ENCODE data around the gene SMARCA2.
A peak's percentile ranks its signal among the peaks of the same experiment; 100 is the strongest.

Gene SMARCA2

DNA sequence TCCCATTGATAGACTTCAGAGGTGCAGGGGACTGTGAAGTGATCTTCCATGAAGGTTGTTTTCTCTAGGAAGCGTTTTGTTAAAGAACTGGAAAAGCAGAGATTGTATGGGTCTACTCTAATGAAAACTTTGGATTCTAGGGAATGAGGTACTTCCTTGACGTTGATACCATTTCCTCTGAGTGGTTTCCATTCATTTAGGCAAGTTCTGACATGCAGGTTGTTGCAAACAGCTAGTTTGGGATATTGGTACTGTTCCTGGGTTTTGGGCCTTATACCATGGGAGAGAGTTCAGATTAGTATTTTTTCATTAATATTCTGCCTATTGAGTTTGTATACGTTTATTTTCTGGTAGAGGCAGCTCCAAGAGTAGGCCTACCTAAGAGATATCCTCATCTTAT is 25.7 kb downstream of the SMARCA2 start:
- H3K4me3 ChIP-seq (ENCODE audit: low read length), result no peak overlapping the region
- no peak for DNase-seq (ENCODE audit: low read depth, low spot score)
- no peaks in the 10 kb centered on the region for H3K9me3 ChIP-seq (ENCODE audit: control insufficient read depth, insufficient read depth, low read length)
- no peaks in the 10 kb centered on the region for H3K27me3 ChIP-seq (ENCODE audit: control insufficient read depth, insufficient read depth, low read length)
- no peak overlapping the region for H3K27ac ChIP-seq (ENCODE audit: low read length)
- no peaks in the 10 kb centered on the region for H3K36me3 ChIP-seq (ENCODE audit: control insufficient read depth, insufficient read depth, low read length)
- no CpG with 5 or more reads among the region's 3 CpGs for WGBS (ENCODE audit: insufficient coverage, insufficient read length)
- no peaks in the 10 kb centered on the region for H3K4me1 ChIP-seq (ENCODE audit: control insufficient read depth, insufficient read depth, low read length)

DNA sequence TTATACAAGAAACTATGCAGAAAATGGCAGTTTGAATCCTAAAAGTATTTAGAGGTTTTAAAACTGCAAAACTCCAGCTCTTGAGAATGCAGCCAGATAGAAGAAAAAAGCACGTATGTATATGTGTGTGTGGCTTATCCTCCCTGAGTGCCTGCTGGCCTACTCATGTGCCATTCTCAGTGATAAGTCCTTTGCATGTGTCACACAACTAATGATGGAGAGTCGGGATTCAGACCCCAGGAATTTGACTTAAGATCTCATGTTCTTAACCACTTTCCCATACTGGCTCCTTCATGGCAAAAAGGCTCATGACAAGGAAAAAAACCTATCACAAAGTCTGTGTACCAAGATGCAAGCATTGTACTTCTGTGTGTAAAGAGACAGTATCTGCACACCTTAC is 26.6 kb downstream of the SMARCA2 start:
- Histone ChIP-seq H3K4me3 (ENCODE audit: low read length) (no peak overlapping the region), H3K36me3 (ENCODE audit: control insufficient read depth, insufficient read depth, low read length) (no peaks in the 10 kb centered on the region), H3K27me3 (ENCODE audit: control insufficient read depth, insufficient read depth, low read length) (peaks cover 2% of the 10 kb centered on the region), H3K27ac (ENCODE audit: low read length) (no peak overlapping the region), H3K9me3 (ENCODE audit: control insufficient read depth, insufficient read depth, low read length) (no peaks in the 10 kb centered on the region), H3K4me1 (ENCODE audit: control insufficient read depth, insufficient read depth, low read length) (no peaks in the 10 kb centered on the region)
- WGBS (ENCODE audit: insufficient coverage, insufficient read length), result no CpG with 5 or more reads among the region's 2 CpGs
- no peak for DNase-seq (ENCODE audit: low read depth, low spot score)

DNA sequence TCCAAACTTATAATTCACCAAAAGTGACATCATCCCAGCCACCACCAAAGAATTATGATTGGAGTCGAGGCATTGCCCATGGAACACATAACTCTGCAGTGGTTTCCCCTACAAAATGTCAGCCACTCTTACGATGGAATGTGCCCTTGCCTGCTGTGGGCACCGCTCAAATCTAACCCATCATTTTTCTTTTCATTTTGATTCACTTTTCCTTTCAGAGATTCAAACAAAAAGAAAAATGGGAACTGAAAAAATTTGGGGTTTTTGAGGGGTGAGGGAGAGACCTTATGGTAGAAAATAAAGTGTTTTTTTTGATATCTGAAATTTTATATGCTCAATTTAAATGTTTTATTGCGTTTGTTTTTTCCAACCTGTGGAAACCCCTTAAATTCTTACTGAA is 28.1 kb downstream of the SMARCA2 start:
- Histone ChIP-seq H3K27me3 (ENCODE audit: control insufficient read depth, insufficient read depth, low read length) (peaks cover 2% of the 10 kb centered on the region), H3K27ac (ENCODE audit: low read length) (no peak overlapping the region), H3K4me1 (ENCODE audit: control insufficient read depth, insufficient read depth, low read length) (no peaks in the 10 kb centered on the region), H3K36me3 (ENCODE audit: control insufficient read depth, insufficient read depth, low read length) (no peaks in the 10 kb centered on the region), H3K4me3 (ENCODE audit: low read length) (no peak overlapping the region), H3K9me3 (ENCODE audit: control insufficient read depth, insufficient read depth, low read length) (no peaks in the 10 kb centered on the region)
- WGBS (ENCODE audit: insufficient coverage, insufficient read length), result no CpG with 5 or more reads among the region's 4 CpGs
- no peak for DNase-seq (ENCODE audit: low read depth, low spot score)

DNA sequence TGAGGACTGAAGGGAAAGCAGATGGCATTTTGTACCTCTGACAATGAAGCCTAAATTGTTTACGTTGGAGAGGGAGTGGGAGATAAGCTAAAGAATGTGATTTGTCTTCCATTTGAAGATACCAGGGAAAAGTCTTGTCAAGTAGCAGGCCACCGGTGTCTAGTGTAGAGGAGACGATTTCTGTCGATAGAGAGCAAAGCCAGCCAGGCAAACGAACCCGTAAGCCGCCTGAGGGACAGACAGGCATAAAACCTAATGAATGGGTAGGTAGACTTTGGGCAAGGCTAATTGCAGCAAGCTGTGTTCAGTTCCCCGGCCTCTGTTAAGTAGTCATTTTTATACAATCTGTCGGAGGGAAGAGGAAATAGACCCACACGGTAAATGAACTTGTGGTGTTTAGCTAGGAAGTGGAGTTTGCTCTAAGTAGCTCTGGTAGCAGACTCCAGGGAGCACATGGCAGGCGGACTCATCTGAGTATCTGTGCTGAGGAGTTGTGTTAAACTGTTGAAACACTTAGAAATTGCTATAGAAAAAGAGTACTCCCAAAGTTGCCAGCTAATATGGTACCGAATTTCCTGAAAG is 28.8 kb downstream of the SMARCA2 start:
- H3K4me3 ChIP-seq (ENCODE audit: low read length), result no peak overlapping the region
- peaks cover 2% of the 10 kb centered on the region for H3K27me3 ChIP-seq (ENCODE audit: control insufficient read depth, insufficient read depth, low read length)
- no peak overlapping the region for H3K27ac ChIP-seq (ENCODE audit: low read length)
- H3K9me3 ChIP-seq (ENCODE audit: control insufficient read depth, insufficient read depth, low read length), result no peaks in the 10 kb centered on the region
- WGBS (ENCODE audit: insufficient coverage, insufficient read length), result no CpG with 5 or more reads among the region's 12 CpGs
- no peak for DNase-seq (ENCODE audit: low read depth, low spot score)
- no peaks in the 10 kb centered on the region for H3K4me1 ChIP-seq (ENCODE audit: control insufficient read depth, insufficient read depth, low read length)
- H3K36me3 ChIP-seq (ENCODE audit: control insufficient read depth, insufficient read depth, low read length), result no peaks in the 10 kb centered on the region

DNA sequence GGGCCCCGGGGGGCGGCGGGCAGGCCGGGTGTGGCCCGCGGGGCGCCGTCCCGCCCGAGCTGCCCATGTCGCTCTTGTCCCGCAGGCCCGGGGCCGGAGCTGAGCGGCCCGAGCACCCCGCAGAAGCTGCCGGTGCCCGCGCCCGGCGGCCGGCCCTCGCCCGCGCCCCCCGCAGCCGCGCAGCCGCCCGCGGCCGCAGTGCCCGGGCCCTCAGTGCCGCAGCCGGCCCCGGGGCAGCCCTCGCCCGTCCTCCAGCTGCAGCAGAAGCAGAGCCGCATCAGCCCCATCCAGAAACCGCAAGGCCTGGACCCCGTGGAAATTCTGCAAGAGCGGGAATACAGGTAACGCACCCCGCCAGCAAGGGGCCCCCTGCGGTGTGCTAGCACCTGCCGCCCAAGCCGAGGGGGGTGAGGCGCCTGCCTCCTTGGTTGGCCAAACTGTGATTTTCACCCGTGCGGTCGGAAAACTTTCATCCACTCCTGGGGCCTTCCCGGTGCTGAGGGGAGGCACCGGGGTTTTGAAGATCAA is 32.1 kb downstream of the SMARCA2 start:
- Histone ChIP-seq H3K27ac (ENCODE audit: low read length) (no peak overlapping the region), H3K36me3 (ENCODE audit: control insufficient read depth, insufficient read depth, low read length) (no peaks in the 10 kb centered on the region), H3K9me3 (ENCODE audit: control insufficient read depth, insufficient read depth, low read length) (no peaks in the 10 kb centered on the region), H3K27me3 (ENCODE audit: control insufficient read depth, insufficient read depth, low read length) (peaks cover 2% of the 10 kb centered on the region), H3K4me1 (ENCODE audit: control insufficient read depth, insufficient read depth, low read length) (no peaks in the 10 kb centered on the region), H3K4me3 (ENCODE audit: low read length) (peak overlapping the region; percentile 18)
- DNase-seq (ENCODE audit: low read depth, low spot score), result no peak
- WGBS (ENCODE audit: insufficient coverage, insufficient read length), result no CpG with 5 or more reads among the region's 54 CpGs

DNA sequence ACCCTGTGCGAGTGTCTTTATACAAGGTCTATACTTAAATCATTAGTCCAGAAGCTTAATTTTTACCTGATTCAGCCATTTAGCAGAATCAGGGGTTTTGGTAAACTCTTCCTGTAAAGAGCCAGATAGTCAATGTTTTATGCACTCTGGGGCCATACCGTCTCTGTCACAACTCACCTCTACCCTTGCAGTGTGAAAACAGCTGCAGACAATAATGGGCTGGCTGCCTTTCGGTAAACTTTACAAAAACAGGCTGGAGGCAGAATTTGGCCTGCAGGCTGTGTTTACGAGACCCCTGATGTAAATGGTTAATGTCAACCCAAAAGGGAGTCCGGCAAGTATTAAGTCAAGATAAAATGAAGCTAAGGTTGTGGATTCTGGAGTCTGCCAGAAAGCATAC is 32.8 kb downstream of the SMARCA2 start:
- Histone ChIP-seq H3K4me1 (ENCODE audit: control insufficient read depth, insufficient read depth, low read length) (no peaks in the 10 kb centered on the region), H3K9me3 (ENCODE audit: control insufficient read depth, insufficient read depth, low read length) (no peaks in the 10 kb centered on the region), H3K27me3 (ENCODE audit: control insufficient read depth, insufficient read depth, low read length) (peaks cover 2% of the 10 kb centered on the region), H3K27ac (ENCODE audit: low read length) (no peak overlapping the region), H3K4me3 (ENCODE audit: low read length) (no peak overlapping the region), H3K36me3 (ENCODE audit: control insufficient read depth, insufficient read depth, low read length) (no peaks in the 10 kb centered on the region)
- no CpG with 5 or more reads among the region's 5 CpGs for WGBS (ENCODE audit: insufficient coverage, insufficient read length)
- DNase-seq (ENCODE audit: low read depth, low spot score), result no peak

DNA sequence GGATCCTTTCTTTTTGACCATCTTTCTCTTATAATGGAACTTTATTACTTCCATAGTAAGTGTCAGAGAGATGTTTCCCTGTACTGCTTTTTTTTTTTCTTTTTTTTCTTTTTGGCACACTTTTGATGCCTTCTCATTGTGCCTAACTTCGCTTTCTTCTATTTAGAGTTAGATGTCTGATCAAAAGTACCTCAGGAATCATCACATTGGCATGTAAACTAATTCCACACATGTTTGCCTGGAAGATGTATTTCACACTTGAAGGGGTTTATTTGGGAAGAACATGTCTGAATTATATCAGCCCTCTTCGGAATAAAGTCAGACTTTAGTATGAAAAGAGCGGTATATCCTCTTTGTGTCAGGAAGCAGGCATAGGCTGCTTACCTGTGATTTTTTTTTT is 35.1 kb downstream of the SMARCA2 start:
- WGBS (ENCODE audit: insufficient coverage, insufficient read length), result no CpG with 5 or more reads among the region's 3 CpGs
- Histone ChIP-seq H3K36me3 (ENCODE audit: control insufficient read depth, insufficient read depth, low read length) (no peaks in the 10 kb centered on the region), H3K9me3 (ENCODE audit: control insufficient read depth, insufficient read depth, low read length) (no peaks in the 10 kb centered on the region), H3K27ac (ENCODE audit: low read length) (no peak overlapping the region), H3K4me1 (ENCODE audit: control insufficient read depth, insufficient read depth, low read length) (no peaks in the 10 kb centered on the region), H3K27me3 (ENCODE audit: control insufficient read depth, insufficient read depth, low read length) (peaks cover 2% of the 10 kb centered on the region), H3K4me3 (ENCODE audit: low read length) (no peak overlapping the region)
- no peak for DNase-seq (ENCODE audit: low read depth, low spot score)

DNA sequence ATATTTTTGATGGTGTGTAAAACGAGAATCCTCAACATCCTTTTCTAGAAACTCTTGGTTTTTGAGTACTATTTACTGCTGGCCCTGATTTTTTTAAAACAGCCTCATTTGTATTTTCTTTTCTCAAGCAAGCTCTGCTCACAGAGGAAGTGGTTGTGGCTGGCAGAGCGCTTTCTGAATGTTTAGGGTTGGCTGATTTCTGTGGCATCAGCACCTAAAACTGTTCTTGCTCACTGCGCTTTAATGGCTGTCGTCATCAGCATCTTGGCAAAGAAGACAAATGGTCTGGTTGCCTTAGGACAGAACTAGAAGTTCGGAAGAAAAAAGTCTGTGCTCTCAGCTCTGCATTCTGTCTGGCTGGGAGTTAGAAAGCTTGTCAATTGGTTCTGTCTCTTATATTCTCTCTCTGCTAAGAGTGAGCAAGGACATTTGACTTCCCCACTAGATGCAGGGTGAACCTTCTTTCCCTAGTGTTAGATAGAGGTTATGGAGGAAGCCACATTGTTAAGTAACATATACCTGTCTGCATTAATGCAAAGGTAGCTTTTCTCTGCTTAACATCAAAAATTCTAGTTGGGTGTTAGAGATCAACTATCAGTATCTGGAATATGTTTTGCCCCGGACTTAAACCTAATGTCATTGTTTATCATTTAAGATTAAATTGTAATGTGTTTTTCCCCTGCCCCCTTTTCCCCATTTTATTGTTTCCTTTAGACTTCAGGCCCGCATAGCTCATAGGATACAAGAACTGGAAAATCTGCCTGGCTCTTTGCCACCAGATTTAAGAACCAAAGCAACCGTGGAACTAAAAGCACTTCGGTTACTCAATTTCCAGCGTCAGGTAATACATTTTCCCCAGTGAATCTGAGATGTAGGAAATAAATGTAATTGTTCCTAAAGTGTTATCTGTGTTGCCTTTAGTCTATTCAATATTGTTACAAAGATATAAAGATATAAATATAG is 39.0 kb downstream of the SMARCA2 start:
- Histone ChIP-seq H3K27ac (ENCODE audit: low read length) (no peak overlapping the region), H3K36me3 (ENCODE audit: control insufficient read depth, insufficient read depth, low read length) (no peaks in the 10 kb centered on the region), H3K9me3 (ENCODE audit: control insufficient read depth, insufficient read depth, low read length) (no peaks in the 10 kb centered on the region), H3K4me3 (ENCODE audit: low read length) (no peak overlapping the region), H3K4me1 (ENCODE audit: control insufficient read depth, insufficient read depth, low read length) (no peaks in the 10 kb centered on the region), H3K27me3 (ENCODE audit: control insufficient read depth, insufficient read depth, low read length) (no peaks in the 10 kb centered on the region)
- WGBS (ENCODE audit: insufficient coverage, insufficient read length), result no CpG with 5 or more reads among the region's 10 CpGs
- DNase-seq (ENCODE audit: low read depth, low spot score), result no peak

DNA sequence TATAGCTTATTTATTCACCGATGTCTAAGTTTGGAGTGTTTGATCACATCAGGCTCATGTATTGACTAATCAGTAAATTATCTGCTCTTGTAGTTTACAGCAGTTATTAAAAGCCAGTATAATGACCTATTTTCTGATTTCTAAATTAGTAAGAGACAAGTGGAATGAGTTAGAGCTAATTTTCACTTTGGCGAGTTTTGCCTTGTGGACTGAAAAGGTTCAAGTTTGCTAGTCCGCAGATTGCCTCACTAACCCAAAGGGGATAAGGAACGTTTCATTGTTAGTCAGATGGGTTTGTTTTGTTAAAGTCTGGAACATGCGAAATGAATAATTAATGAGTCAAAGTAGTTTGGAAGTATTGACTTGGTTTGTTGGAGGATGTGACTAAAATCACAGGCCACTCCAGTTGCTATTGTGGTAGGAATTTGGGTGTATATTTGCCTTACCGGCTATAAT is 40.1 kb downstream of the SMARCA2 start:
- no peak for DNase-seq (ENCODE audit: low read depth, low spot score)
- Histone ChIP-seq H3K4me3 (ENCODE audit: low read length) (no peak overlapping the region), H3K9me3 (ENCODE audit: control insufficient read depth, insufficient read depth, low read length) (no peaks in the 10 kb centered on the region), H3K27me3 (ENCODE audit: control insufficient read depth, insufficient read depth, low read length) (no peaks in the 10 kb centered on the region), H3K36me3 (ENCODE audit: control insufficient read depth, insufficient read depth, low read length) (no peaks in the 10 kb centered on the region), H3K4me1 (ENCODE audit: control insufficient read depth, insufficient read depth, low read length) (no peaks in the 10 kb centered on the region), H3K27ac (ENCODE audit: low read length) (no peak overlapping the region)
- no CpG with 5 or more reads among the region's 6 CpGs for WGBS (ENCODE audit: insufficient coverage, insufficient read length)

DNA sequence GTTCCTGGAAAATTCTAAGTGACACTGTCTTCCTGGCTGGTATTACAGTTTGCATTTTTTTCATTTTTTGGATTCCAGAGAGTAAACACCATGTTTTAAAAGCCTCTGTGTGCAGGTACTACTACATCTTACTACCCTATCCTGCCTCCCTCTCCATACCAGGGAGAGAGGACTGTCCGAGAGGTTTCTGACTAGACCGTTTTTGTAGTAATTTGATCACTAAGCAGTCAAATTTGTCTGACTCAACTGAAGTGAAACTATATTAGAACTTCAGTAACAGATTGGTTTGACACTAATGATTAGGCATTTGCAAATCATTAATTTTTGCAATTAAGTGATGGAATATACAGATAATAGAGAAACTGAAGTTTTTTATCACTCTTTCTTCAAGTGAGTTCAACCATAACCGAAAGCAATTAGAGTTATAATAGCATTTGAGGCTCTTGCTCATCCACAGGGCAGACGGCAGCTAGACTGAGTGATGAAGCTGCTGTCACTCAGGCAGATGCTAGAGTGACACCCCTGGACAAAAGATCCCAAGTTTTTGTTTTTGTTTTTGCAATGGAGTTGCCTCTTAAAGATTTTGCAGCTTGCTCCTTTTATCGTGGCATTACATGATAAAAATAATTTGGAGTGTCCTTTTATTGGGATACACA is 44.3 kb downstream of the SMARCA2 start:
- Histone ChIP-seq H3K36me3 (ENCODE audit: control insufficient read depth, insufficient read depth, low read length) (no peaks in the 10 kb centered on the region), H3K9me3 (ENCODE audit: control insufficient read depth, insufficient read depth, low read length) (no peaks in the 10 kb centered on the region), H3K27me3 (ENCODE audit: control insufficient read depth, insufficient read depth, low read length) (no peaks in the 10 kb centered on the region), H3K4me1 (ENCODE audit: control insufficient read depth, insufficient read depth, low read length) (no peaks in the 10 kb centered on the region), H3K27ac (ENCODE audit: low read length) (no peak overlapping the region), H3K4me3 (ENCODE audit: low read length) (no peak overlapping the region)
- no CpG with 5 or more reads among the region's 5 CpGs for WGBS (ENCODE audit: insufficient coverage, insufficient read length)
- DNase-seq (ENCODE audit: low read depth, low spot score), result no peak
